ENCODE data around the gene NUTM2B.
"Not testable (repeated sequence)": the region's sequence is repeated elsewhere in the genome, so short reads cannot be mapped to it uniquely, and the experiment has no call there.

DNA sequence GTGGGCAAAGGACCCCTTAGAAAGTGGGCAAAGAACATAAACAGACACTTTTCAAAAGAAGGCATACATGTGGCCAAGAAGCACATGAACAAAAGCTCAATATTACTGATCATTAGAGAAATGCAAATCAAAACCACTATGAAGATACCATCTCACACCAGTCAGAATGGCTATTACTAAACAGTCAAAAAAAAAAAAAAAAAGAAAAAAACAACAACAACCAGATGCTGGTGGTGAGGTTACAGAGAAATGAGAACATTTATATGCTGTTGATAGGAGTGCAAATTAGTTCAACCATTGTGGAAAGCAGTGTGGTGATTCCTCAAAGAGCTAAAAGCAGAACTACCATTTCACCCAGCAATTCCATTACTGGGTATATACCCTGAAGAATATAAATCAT is 50.6 kb downstream of the NUTM2B start:
- TF ChIP-seq FOXP2 (optimal IDR thresholded peaks at IDR 0.05; ENCODE audit: control extremely low read depth, extremely low read length, insufficient read depth); POLR2AphosphoS5 (IDR thresholded peaks at IDR 0.05; ENCODE audit: borderline replicate concordance, low read depth, low read length); EZH2 (IDR thresholded peaks at IDR 0.05): not testable (repeated sequence)
